SK-N-MC (cell line): ENCODE results near the gene AP3B1.

Experiments used
- DNase-seq: peaks from one replicate; pipeline ENCODE4 v3.0.0-alpha.2; 2011; ENCODE audit warnings: low read depth, low spot score
- H3K27ac ChIP-seq: fragments of 200-600 bp; sonication (generic); 2 replicates; pipeline ENCODE4 v1.5.1; 2016; ENCODE audit warnings: mixed run types
- H3K36me3 ChIP-seq: fragments of 200-600 bp; sonication (generic); 2 replicates; pipeline ENCODE4 v1.6.1; 2017; ENCODE audit warnings: antibody characterized with exemption, low read length, mixed read lengths; ENCODE audit not compliant: insufficient read depth
- H3K4me3 ChIP-seq: fragments of 200-600 bp; sonication (generic); 2 replicates; pipeline ENCODE4 v1.5.1; 2016
- H3K9ac ChIP-seq: fragments of 200-600 bp; sonication (generic); 2 replicates; pipeline ENCODE4 v1.8.0; 2017; ENCODE audit warnings: mixed run types, mixed read lengths; ENCODE audit not compliant: insufficient read length
- H3K9me3 ChIP-seq: fragments of 200-600 bp; sonication (generic); 2 replicates; pipeline ENCODE4 v1.6.1; 2017; ENCODE audit warnings: low read depth, mild to moderate bottlenecking, antibody characterized with exemption, low read length, moderate library complexity, mixed read lengths
- EZH2 ChIP-seq: fragments of 200-600 bp; sonication (generic); IDR thresholded peaks from one replicate; pipeline ENCODE4 v1.6.1; 2017; ENCODE audit warnings: antibody characterized with exemption
- FOXP2 ChIP-seq: optimal IDR thresholded peaks from 2 replicates; pipeline ENCODE3; 2011; ENCODE audit warnings: mild to moderate bottlenecking, moderate library complexity; ENCODE audit not compliant: insufficient read depth; ENCODE audit errors: extremely low read length, control extremely low read depth
- POLR2AphosphoS5 ChIP-seq: IDR thresholded peaks from 2 replicates; pipeline ENCODE4 v1.6.1; 2012; ENCODE audit warnings: mild to moderate bottlenecking, low read depth, low read length, borderline replicate concordance

AP3B1 gene

DNA sequence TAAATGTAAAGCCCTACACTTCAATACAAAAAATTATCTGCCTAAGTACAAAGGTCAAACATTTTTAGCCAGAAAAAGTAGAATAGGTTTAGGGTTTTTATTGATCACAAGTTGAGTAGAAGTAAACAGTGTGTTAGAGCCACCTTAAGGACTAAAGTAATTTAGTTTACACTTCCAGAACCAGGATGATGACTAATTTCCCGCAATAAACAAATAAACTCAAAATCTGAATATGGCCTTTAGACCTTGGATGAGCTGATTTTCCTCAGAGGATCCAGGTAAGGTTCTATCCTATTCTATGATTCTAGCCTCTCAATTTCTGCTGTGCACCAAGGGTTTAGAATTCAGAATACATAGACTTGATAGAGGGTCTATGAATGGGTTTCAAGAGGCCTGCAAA lies 338.9 kb downstream of the AP3B1 start:
- TF ChIP-seq POLR2AphosphoS5 (no peak), EZH2 (no peak), FOXP2 (no peak)
- Histone ChIP-seq H3K27ac (no peak overlapping the region), H3K36me3 (no peaks in the 10 kb centered on the region), H3K9me3 (peaks cover 4% of the 10 kb centered on the region), H3K4me3 (no peak overlapping the region), H3K9ac (no peak overlapping the region)
- no peak for DNase-seq

DNA sequence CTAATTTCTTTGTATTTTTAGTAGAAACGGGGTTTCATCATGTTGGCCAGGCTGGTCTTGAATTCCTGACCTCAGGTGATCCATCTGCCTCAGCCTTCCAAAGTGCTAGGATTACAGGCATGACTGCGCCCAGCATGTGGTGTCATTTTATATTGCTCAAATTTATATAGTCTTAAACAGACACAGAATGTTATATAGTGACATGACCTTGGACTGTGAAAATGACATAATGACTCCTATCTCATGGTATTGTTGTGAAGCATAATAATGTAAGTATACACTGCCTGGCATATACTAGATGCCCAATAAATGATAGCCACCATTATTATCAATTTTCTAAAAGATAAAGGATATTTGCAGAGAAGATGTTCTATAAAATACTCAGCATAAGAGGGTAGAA lies 341.1 kb downstream of the AP3B1 start:
- no peak overlapping the region for H3K27ac ChIP-seq
- H3K9ac ChIP-seq, result no peak overlapping the region
- TF ChIP-seq EZH2, result no peak
- no peak for TF ChIP-seq FOXP2
- no peak for TF ChIP-seq POLR2AphosphoS5
- H3K36me3 ChIP-seq, result no peaks in the 10 kb centered on the region
- no peak overlapping the region for H3K4me3 ChIP-seq
- H3K9me3 ChIP-seq, result peaks cover 4% of the 10 kb centered on the region
- DNase-seq, result no peak

DNA sequence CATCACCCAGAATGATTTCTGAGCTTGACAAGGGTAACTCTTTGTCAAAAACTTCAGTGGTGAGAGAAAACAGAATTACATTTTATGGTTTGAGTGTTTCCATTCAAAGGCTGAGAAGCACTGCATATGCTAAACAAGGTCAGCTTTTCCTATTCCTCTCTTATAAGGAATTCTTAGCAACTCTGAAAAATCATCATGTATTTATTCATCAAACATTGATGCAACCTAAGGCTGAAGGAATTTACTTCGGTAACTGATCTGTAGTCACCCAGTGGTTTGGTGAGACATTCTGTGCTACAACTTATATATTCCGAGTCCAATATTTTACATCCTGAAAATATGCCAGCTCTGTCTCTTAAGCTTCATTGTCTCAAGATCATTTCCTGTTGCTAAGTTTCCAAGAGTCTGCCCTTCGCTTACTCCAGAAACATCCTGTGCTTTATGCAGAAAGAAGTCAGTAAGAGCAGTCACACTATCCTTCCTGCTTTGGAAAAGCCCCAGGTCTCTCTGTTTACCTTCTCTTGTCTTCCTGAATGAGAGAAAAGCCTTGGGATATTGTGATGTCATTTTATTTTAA lies 341.8 kb downstream of the AP3B1 start:
- H3K27ac ChIP-seq, result no peak overlapping the region
- no peak overlapping the region for H3K9ac ChIP-seq
- peaks cover 4% of the 10 kb centered on the region for H3K9me3 ChIP-seq
- no peak overlapping the region for H3K4me3 ChIP-seq
- TF ChIP-seq EZH2, result no peak
- TF ChIP-seq POLR2AphosphoS5, result no peak
- no peak for TF ChIP-seq FOXP2
- no peak for DNase-seq
- no peaks in the 10 kb centered on the region for H3K36me3 ChIP-seq
